ENCODE data around the gene DPY19L1.
"Not testable (repeated sequence)": the region's sequence is repeated elsewhere in the genome, so short reads cannot be mapped to it uniquely, and the experiment has no call there.

The DPY19L1 gene

GRCh38 chr7:35037211-35037525 is at the start of gene DPY19L1:
TSS of gene DPY19L1 (minus strand) at chr7:35037485. CDS start at chr7:35037394, 91 bp downstream.
- DNase-seq, result no peak

- not testable (repeated sequence) for DNase-seq
Measured at GRCh38 chr7:35079517-35079916, 42.2 kb upstream of the DPY19L1 start.

GRCh38 chr7:35074008-35074407 is 36.7 kb upstream of the DPY19L1 start:
- not testable (repeated sequence) for DNase-seq

DNA sequence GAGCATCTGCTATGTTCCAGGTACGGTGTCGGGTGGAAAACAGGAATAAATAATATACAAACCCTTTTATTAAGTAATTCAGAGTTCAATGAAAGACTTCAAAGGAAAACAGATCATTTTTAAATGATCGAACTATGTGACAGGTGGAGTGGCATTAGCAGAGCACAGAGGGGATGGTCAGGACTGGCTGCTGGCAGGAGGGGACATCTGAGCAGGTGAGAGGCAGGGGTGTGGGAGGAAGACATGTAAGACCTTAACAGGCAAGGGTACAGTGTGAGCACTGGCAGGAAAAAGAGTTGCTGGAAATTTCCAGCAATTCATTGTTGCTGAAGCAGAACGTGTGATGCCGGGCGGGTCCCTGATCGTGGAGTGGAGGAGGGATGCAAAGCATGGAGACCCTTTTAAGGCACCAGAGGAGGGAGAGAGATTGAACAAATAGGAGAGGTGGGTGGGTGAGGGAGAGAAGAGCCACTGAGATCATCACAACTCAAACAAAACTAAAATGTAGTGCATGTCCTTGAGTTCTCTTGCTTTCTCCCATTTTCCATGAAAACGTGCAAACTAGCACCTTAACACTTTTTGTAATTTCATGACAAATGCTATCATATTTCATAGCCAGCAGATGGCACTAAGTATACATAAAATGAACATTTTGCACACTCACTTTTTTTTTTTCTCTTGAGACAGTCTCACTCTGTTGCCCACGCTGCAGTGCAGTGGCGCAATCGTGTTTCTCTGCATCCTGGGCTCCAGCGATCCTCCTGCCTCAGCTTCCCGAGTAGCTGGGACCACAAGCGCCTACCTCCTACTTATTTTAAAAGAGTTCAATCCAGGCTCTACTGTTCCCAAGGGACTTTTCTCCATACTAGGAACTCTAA is 35.9 kb upstream of the DPY19L1 start:
- DNase-seq, result peak; percentile 26

DNA sequence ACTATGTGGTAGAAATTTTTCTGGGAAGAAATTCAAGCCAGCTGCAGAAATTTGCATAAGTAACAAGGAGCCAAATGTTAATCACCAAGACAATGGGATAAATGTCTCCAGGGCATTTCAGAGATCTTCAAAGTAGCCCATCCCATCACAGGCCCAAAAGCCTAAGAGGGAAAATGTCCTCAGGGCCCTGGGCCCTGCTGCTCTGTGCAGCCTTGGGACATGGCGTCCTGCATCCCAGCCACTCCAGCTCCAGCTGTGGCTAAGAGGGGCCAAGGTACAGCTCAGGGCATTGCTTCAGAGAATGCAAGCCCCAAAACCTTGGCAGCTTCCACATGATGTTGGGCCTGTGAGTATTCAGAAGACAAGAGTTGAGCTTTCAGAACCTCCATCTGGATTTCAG is 31.8 kb upstream of the DPY19L1 start:
- DNase-seq, result not testable (repeated sequence)

- DNase-seq, result not testable (repeated sequence)
Measured at GRCh38 chr7:35065382-35065781, 28.1 kb upstream of the DPY19L1 start.

- not testable (repeated sequence) for DNase-seq
Measured at GRCh38 chr7:35058571-35058970, 21.3 kb upstream of the DPY19L1 start.

- DNase-seq, result not testable (repeated sequence)
Measured at GRCh38 chr7:35057505-35058451, 20.5 kb upstream of the DPY19L1 start.

DNA sequence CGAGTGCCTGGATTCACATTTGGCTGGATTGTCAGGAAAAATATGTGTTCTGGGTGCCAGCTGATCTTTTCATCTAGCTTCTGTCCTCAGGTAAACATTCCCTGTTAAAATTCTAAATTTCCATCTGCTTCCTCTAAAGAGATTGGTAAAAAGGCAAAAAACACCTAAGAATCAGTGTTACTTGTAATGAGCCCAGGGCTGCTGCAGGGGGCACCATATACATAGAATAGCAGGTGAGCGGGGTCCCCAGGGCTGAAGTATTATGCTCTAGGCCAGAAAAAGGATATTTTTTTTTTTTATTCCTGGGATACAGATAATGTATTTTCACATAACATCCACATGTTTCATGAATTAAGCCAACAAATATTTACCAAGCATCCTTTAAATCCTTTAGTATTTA is 18.4 kb upstream of the DPY19L1 start:
- not testable (repeated sequence) for DNase-seq

DNA sequence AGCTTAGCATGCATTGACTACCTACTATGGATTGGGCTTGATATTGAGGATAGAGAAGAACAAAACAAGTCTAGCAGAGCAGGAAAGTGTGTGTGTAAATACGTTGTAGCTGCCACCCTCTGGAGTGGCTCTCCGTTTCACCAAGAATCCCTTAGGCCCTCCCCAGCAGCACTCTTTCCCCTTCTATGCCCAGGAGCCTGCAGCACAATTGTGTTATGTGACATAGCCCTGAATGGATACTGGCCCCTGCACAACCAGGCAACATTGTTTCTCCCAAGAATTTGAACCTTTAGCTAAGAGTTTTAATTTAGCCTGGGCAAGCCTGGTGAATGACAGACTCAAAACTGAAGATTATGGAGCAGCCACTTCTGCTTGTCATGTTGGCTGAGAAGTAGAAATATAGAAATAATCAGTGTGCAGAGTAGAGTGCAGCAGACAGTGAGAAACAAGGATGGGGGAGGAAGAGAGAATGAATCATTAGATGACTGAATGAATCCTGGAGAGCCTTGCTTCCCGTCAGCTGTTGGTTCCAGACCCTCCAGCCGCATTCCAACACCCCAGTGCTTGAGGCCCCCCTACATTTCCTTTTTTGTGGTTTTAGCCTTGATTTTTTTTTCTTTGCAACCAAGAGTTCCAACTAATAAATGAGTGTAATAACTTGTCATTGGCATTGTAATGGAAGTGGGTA is 16.3 kb upstream of the DPY19L1 start:
- not testable (repeated sequence) for DNase-seq

DNA sequence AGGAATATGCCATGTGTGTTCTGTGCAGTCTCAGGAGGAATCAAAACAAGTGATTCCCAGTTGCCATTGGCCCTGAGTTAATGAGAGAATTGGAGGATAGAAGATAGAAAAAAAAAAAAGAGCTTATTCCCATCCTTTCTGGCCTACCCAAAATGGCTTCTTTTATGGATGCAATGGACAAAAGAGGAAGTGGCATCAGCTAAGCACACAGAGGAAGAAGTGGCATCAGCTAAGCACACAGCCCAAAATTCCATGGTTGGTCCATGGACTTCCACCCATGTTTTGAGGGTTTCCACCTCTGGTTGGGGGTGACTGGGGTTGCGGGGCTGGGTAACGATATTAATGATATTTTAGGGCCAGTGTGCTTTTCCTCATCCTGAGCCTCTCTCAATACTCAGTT is 11.1 kb upstream of the DPY19L1 start:
- not testable (repeated sequence) for DNase-seq

DNA sequence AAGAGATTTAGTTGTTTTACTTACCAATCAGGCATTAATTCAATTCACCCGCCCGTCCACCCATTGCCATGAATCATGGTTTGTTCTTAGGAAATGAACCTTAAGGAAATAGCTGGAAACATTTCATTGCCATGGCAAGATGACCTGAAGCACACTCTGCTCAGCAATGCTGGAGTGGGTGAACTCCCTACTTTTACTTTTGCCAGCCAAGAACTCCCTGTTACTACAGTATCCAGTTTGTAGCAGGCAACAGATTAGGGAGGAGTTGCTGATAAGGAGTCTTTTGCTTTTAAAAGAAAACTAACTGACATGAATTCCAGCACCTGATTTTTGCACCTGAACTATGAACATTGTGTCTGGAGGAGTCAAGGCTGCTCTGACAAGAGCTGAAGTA is 10.6 kb upstream of the DPY19L1 start:
- not testable (repeated sequence) for DNase-seq

DNA sequence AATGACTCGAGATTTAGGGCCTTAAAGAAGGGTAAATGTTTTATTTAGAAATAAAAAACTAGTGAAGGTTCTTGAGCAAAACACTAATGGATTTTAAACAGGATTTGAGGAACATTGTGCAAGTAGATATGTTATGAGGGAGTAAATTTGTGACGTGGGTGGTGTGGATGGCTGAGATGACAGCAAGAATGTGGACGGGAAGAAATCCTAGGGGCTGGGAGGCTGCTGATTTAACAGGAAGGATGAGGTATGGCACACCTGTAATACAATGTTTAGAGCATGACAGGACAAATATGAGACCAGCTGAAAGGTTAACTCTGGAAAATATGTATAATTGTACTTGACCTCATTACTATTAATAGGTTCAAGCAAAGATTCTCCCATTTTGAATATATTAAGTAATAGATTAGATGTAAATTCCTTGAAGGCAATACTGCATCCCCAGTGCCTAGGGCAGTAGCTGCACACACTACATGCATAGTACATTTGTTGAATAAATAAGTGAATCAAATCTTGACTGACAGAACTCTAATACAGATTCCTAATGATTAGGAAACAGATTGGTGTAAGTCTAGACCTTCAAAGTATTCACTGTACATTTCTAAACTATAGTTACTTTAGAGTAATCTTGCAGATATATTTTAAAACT is 10.1 kb upstream of the DPY19L1 start:
- not testable (repeated sequence) for DNase-seq

DNA sequence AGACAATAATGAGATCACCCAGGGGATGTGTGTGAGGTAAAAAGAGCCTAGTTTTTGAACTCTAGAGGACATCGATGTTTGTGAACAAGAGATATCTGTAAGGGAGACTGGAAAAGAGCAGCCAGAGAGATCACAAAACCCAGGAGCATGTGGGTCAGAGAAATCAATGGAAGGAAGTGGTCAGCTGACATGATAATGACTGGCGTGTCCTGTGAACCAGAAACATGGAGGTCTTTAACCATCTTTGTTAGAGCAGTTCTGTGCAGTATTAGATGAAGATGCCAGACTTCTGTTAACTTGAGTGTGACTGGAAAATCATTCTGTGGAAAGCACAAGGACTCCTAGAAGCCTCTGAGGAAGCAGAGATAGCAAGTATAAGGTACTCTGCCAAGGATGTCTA is 6.0 kb upstream of the DPY19L1 start:
- not testable (repeated sequence) for DNase-seq

DNA sequence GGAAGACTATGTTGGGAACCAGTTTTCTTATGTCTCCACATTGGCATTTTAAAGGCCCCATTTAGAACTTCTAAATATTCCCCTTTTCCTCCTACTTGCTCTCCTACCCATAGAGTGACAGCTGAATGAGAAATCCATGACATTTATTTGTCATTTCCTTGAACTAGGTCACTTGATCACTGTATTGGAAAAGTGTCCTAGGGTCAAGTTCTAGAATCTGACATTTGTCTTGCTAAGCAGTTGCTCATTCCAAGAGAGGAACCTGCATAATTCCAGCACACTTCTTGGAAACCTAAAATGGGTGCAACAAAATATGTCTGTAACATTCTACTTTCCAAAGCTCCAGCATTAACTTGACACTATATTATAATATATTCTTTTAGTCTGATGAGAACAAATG is 3.6 kb upstream of the DPY19L1 start:
- DNase-seq, result no peak

DNA sequence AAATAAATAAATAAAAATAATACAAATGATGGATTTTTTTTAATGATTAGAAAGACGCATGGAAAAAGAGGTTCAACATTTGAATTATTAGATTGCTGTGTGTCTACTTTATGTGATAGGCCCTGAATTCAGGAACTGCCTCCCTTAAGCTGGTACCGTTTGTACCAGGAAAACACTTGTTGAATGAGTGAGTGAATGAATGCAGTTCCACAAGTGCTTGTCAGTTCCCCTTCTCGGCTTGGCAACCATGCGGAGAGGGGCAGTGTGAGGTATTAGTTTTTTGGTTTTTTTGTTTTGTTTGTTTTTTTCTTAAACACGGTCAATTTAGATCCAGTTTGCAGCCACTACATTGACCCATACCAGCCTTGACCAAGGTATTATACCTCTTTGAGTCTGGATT is 2.1 kb upstream of the DPY19L1 start:
- DNase-seq, result no peak

DNA sequence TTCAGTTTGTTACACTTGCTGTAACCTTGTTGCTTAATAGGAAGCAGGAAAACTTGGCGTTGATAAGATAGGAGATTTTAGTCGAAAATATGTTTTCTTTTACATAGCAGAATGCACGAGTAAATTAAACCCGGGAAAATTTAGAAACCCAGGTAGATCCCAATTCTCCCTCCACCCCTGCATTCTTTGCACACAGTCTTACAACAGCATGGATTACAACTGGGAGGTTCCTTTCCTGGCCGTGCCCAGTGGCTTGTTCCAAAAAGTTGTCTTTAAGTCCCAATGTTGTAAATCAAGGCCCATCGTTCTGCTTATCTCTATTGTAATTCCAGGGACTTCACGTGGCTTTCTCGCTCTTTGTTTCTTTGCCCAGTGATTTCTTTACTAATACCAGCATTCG is 1.1 kb upstream of the DPY19L1 start:
- DNase-seq, result no peak

DNA sequence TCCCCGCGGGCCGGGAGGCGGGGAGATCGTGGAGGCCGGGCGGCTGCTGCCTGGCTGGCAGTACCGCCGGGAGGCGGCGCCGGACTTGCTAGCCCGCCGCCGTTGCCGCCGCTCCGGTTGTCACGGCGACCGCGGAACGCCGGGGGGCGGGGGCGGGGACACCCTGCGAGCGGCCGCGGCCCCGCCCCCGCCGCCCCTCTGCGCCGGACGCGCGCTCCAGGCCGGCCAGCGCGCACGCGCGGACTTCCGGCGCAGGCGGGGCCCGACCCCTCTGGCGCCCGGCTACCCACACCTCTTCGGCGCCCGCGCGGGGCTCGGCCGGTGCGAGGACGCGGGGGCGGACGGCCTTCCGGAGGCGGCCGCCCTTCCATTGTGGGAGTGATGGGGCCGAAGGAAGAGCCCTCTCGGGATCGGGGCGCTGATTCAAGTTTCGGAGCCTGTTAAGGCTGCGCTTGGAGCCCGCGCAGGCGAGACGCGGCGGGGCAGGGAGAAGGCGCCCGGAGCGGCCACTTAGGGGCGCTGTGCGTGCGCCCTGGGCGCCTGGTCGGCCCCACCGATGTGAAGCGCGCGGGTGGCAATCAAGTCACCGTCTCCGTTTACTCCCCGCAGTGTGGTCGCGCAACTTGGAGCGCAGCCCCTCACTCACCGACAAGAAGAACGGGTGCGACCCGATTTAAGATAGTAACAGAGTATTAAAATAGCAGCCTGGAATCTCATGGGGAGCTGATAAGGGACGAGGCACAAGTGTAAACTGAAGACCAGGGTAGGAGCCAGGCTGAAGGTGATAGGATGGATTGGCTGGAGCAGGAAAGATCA is 449 bp upstream of the DPY19L1 start:
- DNase-seq, result peak; percentile 92

GRCh38 chr7:35036361-35037171 is 719 bp downstream of the DPY19L1 start:
- DNase-seq, result peak; percentile 53

- peak; percentile 23 for DNase-seq
Measured at GRCh38 chr7:35035511-35035961, 1.7 kb downstream of the DPY19L1 start.

- no peak for DNase-seq
Measured at GRCh38 chr7:35032166-35032565, 5.1 kb downstream of the DPY19L1 start.
